ENCODE data around the gene RGL1. TPM values are rescaled to one million over a fixed set of nuclear protein-coding genes. Genes with fewer than 3 reads are reported as not detected.

RGL1 gene
- total RNA-seq, 1 donor from 2014 or later, result 15.0 TPM

- no peak for TF ChIP-seq CTCF (IDR thresholded peaks at IDR 0.05)
- no peak for TF ChIP-seq EZH2 (IDR thresholded peaks at IDR 0.05)
- no peak for TF ChIP-seq EZH2phosphoT487 (IDR thresholded peaks at IDR 0.05)
- H3K27me3 ChIP-seq, result no peaks in the 10 kb centered on the region
- H3K4me1 ChIP-seq, result peaks cover 17% of the 10 kb centered on the region
These were observed 128.7 kb downstream of the RGL1 start for GRCh38 chr1:183933528-183934179.

GRCh38 chr1:183934314-183934713, 129.4 kb downstream of the RGL1 start:
- H3K79me2 ChIP-seq (ENCODE audit: low read depth), result no peaks in the 10 kb centered on the region
- H3K36me3 ChIP-seq, result no peaks in the 10 kb centered on the region
- Mint-ChIP-seq H3K4me3 (no peak overlapping the region), H3K9me3 (no peaks in the 10 kb centered on the region), H3K27me3 (ENCODE audit: insufficient read depth, low read depth) (peaks cover 10% of the 10 kb centered on the region), H3K4me1 (peaks cover 41% of the 10 kb centered on the region), H3K27ac (peak overlapping the region; percentile 30), H3K36me3 (peaks cover 26% of the 10 kb centered on the region)
- DNase-seq (ENCODE audit: low spot score), result no peak
- H3K9me3 ChIP-seq (ENCODE audit: low read depth), result no peaks in the 10 kb centered on the region
- H2AFZ ChIP-seq (replicated peaks), result no peak overlapping the region
- no peak for TF ChIP-seq EZH2phosphoT487 (IDR thresholded peaks at IDR 0.05)
- no peak for TF ChIP-seq EZH2 (IDR thresholded peaks at IDR 0.05)
- TF ChIP-seq CTCF (IDR thresholded peaks at IDR 0.05), result no peak
- no peak overlapping the region for H3K9ac ChIP-seq
- no peak overlapping the region for H3K4me3 ChIP-seq
- H4K20me1 ChIP-seq (ENCODE audit: low read depth), result no peaks in the 10 kb centered on the region
- H3K4me1 ChIP-seq, result peaks cover 17% of the 10 kb centered on the region
- no peaks in the 10 kb centered on the region for H3K27me3 ChIP-seq
- no peak overlapping the region for H3K27ac ChIP-seq
- no peak overlapping the region for H3K4me2 ChIP-seq
- no peaks in the 10 kb centered on the region for H3F3A ChIP-seq (ENCODE audit: low read depth)

More at GRCh38 chr1:183933528-183934179, 128.7 kb downstream of the RGL1 start:
- Mint-ChIP-seq H3K27me3 (ENCODE audit: insufficient read depth, low read depth) (peaks cover 8% of the 10 kb centered on the region), H3K4me3 (no peak overlapping the region), H3K36me3 (peaks cover 23% of the 10 kb centered on the region), H3K4me1 (peaks cover 41% of the 10 kb centered on the region), H3K9me3 (no peaks in the 10 kb centered on the region), H3K27ac (peak overlapping the region; percentile 30)
- H3K9me3 ChIP-seq (ENCODE audit: low read depth), result no peaks in the 10 kb centered on the region
- H3K27ac ChIP-seq, result no peak overlapping the region
- no peaks in the 10 kb centered on the region for H4K20me1 ChIP-seq (ENCODE audit: low read depth)
- no peaks in the 10 kb centered on the region for H3K36me3 ChIP-seq
- H3K4me2 ChIP-seq, result no peak overlapping the region
- H3K79me2 ChIP-seq (ENCODE audit: low read depth), result no peaks in the 10 kb centered on the region
- DNase-seq (ENCODE audit: low spot score), result no peak
- H3K4me3 ChIP-seq, result no peak overlapping the region
- H3F3A ChIP-seq (ENCODE audit: low read depth), result no peaks in the 10 kb centered on the region
- no peak overlapping the region for H2AFZ ChIP-seq (replicated peaks)
- H3K9ac ChIP-seq, result no peak overlapping the region

GRCh38 chr1:183936009-183936408, 131.1 kb downstream of the RGL1 start:
- Mint-ChIP-seq H3K27ac (no peak overlapping the region), H3K9me3 (no peaks in the 10 kb centered on the region), H3K27me3 (ENCODE audit: insufficient read depth, low read depth) (peaks cover 11% of the 10 kb centered on the region), H3K36me3 (peaks cover 33% of the 10 kb centered on the region), H3K4me3 (no peak overlapping the region), H3K4me1 (peaks cover 39% of the 10 kb centered on the region)
- Histone ChIP-seq H3F3A (ENCODE audit: low read depth) (no peaks in the 10 kb centered on the region), H3K36me3 (no peaks in the 10 kb centered on the region), H3K9me3 (ENCODE audit: low read depth) (no peaks in the 10 kb centered on the region), H4K20me1 (ENCODE audit: low read depth) (no peaks in the 10 kb centered on the region), H3K4me2 (no peak overlapping the region), H3K27me3 (no peaks in the 10 kb centered on the region), H2AFZ (replicated peaks) (no peak overlapping the region), H3K4me3 (no peak overlapping the region), H3K79me2 (ENCODE audit: low read depth) (no peaks in the 10 kb centered on the region), H3K9ac (no peak overlapping the region), H3K27ac (no peak overlapping the region), H3K4me1 (peaks cover 17% of the 10 kb centered on the region)
- peak; percentile 20 for DNase-seq (ENCODE audit: low spot score)
- no peak for TF ChIP-seq EZH2phosphoT487 (IDR thresholded peaks at IDR 0.05)
- TF ChIP-seq CTCF (IDR thresholded peaks at IDR 0.05), result no peak
- no peak for TF ChIP-seq EZH2 (IDR thresholded peaks at IDR 0.05)
